Erythroblast (primary cell): ENCODE data around the gene CGNL1.

ENCODE experiments used
- GATA1 ChIP-seq: IDR thresholded peaks from 2 replicates; pipeline ENCODE4 v1.6.1; 2011; ENCODE audit warnings: low read depth, mild to moderate bottlenecking, control low read depth, low read length, moderate library complexity
- POLR2A ChIP-seq: IDR thresholded peaks from 2 replicates; pipeline ENCODE4 v1.6.1; 2011; ENCODE audit warnings: mild to moderate bottlenecking, low read length

DNA sequence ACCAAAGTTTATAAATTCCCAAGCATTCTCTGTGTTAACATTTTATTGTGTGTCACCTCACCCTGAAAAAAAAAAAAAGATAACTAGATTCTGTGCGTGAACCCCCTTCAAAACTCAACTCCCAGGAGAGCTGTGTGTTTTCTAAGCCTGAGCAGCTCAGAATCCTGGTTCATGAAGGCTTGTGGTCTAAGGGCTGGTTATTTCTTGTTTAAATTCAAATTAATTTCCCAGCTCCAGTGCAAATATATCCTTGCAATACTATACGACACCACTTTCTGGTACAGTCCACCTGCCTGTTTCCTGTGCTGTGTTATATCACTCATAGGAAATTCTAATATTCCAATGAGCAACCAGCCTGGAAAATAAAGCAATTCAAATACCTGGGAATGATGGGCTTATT, 192.0 kb downstream of the CGNL1 start:
- TF ChIP-seq POLR2A (no peak), GATA1 (no peak)
